Right ventricle myocardium superior (tissue), 1 donor: ENCODE data around the gene CLINT1. TPM values are rescaled to one million over a fixed set of nuclear protein-coding genes. Genes with fewer than 3 reads are reported as not detected.
"Not testable (repeated sequence)": the region's sequence is repeated elsewhere in the genome, so short reads cannot be mapped to it uniquely, and the experiment has no call there.

ENCODE experiments used
- ATAC-seq: fragments of 200-7000 bp; cut with Tn5 transposase; one replicate; pipeline ENCODE4 v1.9.1; 2020; ENCODE audit warnings: mild to moderate bottlenecking; ENCODE audit not compliant: poor library complexity
- DNase-seq: peaks from one replicate; pipeline ENCODE4 v3.0.0-alpha.2; 2020
- intact Hi-C: fragments of 100-400 bp; cut with DNase I; formaldehyde crosslinking; loops from one replicate; pipeline ENCODE4 v1.11.2; 2022
- long read RNA-seq: library from polyadenylated mRNA; unstranded; transcript quantifications from one replicate; pipeline ENCODE4 v2.0.0, GENCODE V29; 2021
- total RNA-seq: library from RNA; stranded (reverse); fragmentation: NEBNext Ultra II Directional; extraction: Animal tissue kit (Norgen Biotek cat#: 25700); gene quantifications from one replicate; pipeline ENCODE4 v1.2.1, GENCODE V29; 2021
- donor health status: DM: no; HTN: yes; CAD: no; lungs with severe emphysema.

CLINT1 gene
- 55.5 TPM for total RNA-seq
- long read RNA-seq, transcript CLINT1-207 (12 exons, 2,346 nt), result major isoform, 170 of 274 reads
- long read RNA-seq, transcript CLINT1-201 (12 exons, 3,440 nt), result minor isoform, 82 of 274 reads
- long read RNA-seq, partial matches to known transcripts, result 7 of 274 reads
- long read RNA-seq, other reads (novel, unspliced or antisense), result 12 of 274 reads

DNA sequence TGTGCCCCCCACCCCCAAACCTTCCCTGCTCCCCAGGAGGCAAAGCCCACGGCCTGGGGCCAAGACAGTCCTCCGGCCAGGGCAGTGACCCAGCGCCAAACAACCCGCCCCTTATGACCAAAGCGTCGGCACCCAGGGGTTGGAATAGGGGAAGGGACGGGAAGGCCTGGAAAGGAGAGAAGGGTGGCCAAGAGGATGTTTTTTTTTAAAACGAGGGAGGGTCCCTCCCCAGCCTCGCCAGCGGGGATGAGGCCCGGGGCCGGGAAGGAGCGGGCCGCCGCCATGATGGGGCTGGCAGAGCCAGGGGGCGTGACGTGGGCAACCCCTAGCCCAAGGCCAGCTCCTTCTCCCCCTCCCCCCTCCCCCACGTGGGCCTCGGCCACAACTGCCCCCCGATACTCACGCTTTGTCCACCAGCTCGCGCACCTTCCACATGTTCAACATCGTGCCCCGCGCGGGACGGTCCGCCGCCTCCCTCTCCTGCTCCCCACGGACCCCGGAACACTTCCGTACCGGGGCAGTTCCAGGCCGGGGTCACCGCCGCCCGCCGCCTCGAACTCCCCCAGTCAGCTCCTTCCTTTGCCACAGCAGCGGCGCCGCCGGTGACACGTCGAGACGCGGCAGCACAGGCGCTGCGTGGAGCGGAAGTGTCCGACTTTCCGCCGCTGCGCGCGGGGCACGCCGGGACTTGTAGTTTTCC, at the start of gene CLINT1:
CLINT1 (minus strand) TSS at position 619 of the 700 bp plus-strand sequence; CDS start at position 444, 175 bp downstream.
- DNase-seq, result peak; percentile 97
- intact Hi-C loops, result loop anchor here (5.0 kb wide), 2 partner anchors 59 to 89 kb away; no protein-coding TSS in a partner anchor
- peak; percentile 99 for ATAC-seq

DNA sequence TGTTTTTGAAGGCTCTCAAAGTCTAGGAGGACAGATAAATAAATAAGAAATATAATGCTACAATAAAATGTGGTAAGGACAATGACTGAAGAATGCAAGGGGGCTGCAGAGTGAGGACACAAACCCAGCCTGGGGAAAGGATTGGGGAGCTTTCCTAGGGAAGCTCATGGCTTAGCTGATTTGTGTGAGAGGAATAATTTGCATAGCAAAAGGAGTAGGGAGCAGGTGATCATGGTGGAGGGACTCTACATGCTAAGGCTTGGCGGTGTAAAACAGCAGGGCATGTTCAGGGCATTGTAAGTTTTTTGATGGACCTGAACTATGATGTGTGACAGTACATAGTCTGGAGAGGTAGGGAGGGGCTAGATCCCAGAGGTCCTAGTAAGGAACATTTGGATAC, 49.5 kb upstream of the CLINT1 start:
- ATAC-seq (no peak), DNase-seq (no peak)
- intact Hi-C loops, result no loop called here

DNA sequence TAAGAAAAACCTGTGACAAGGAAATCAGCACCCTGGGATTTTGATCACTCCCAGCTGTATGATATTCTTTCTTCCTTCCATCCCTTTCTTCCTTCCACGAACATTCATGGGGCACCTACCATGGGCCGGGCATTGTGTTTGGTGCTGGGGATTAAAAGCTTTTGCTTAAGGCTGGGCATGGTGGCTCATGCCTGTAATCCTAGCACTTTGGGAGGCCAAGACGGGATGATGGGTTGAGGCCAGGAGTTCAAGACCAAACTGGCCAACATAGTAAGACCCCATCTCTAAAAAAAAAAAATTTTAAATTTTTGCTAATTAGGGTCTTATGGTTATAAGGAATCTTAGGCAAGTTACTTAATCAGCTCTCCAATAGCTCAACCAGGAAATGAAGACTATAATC, 48.5 kb upstream of the CLINT1 start:
- ATAC-seq (no peak), DNase-seq (no peak)
- intact Hi-C loops, result no loop called here

DNA sequence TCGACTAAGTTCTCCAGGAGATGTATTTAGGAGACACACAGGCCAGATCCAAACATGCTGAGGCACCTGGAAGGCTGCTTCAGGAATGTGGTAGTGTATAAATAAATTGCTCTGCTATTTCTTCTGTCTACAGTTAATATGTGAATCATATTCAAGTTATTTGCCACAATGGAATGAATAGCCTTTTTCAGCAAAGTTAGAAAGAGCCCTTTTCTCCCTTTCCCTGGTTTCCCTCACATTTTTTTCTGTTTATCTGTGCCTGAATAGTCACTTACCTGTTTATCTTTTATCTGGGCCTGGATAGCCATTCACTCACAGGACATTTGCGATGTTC, 44.1 kb upstream of the CLINT1 start:
- DNase-seq, result no peak
- no peak for ATAC-seq
- intact Hi-C loops, result no loop called here

DNA sequence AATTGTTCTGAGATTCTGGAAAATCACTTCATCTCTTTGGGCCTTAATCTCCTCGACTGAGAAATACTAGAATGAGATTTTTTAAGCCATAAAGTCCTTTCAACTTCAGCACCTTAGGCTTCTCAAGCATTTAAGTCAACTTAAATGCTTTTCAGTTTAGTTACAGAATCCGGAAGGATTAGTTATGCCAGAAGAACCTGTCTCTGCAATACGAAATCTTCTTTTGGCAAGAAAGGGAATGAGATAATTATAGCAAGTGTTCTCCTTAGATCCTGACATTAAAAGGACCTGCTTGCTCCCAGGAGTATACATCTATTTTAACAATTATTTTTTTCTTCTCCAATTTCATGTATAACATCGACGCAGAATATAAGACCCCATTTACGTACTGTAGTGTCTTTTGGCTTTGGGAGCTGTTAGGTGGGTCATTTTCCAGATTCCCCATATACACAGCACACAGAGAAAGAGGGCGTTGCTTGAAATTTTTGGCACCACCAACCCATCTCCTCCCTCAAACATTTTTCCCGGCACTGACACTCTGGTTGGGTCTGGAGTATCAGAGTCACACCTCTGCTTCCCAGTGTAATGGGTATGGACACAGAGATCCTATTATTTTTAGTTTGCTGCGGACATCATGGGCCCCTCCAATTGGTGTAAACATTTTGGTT, 43.6 kb upstream of the CLINT1 start:
- ATAC-seq (no peak), DNase-seq (no peak)
- intact Hi-C loops, result no loop called here

DNA sequence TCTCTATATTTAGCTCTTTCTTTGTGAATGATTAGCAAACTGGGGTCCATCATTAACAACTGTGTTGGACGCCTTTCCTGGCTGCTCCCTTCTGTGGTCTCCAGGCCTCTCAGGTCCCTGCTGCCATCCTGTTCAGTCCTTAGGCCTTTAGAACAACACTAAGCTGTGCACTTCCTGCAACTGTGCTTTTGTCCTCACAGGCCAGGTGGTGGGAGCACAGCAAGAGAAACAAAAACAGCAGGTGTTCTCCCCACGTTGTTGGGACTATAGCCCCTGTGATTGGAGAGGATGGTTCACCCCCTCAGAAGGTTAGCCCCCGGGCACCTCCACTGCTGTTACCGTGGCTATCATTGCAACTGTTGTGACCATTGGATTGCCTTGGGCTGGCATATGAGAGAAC, 41.7 kb upstream of the CLINT1 start:
- ATAC-seq, result no peak
- DNase-seq, result no peak
- intact Hi-C loops, result no loop called here

DNA sequence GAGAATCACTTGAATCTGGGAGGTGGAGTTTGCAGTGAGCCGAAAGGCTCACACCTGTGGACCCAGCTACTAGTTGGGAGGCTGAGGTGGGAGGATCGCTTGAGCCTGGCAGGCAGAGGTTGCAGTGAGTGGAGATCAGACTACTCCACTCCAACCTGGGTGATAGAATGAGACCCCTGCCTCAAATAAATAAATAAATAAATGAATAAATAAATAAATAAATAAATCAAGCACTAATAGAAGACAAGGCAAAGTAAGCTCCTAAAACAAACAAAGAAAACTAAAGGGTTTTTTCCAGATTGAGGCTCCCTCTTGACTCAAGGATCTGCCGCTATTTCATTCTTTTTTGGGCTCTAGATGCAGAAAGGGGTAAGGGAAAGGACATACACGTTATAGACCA, 34.7 kb upstream of the CLINT1 start:
- intact Hi-C loops, result no loop called here
- ATAC-seq, result no peak
- no peak for DNase-seq

DNA sequence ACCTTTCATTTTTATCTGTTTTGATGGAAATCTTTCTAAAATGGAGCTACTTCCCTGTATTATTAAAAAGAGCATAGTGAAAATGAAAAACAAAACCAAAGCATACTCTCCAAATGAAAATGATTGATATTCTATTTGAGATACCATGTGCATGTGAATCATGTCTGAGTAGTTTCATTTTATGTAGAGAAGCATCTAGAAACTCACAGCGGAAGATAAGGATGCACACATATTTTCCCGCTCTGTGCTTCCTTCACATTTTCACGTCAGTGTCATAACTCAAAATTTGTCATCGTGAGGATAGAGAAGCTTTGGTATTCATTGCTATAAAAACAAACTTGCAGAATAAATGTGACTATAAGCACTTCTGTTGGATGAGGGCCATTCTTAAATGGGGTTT, 34.0 kb upstream of the CLINT1 start:
- DNase-seq, result no peak
- intact Hi-C loops, result no loop called here
- no peak for ATAC-seq

DNA sequence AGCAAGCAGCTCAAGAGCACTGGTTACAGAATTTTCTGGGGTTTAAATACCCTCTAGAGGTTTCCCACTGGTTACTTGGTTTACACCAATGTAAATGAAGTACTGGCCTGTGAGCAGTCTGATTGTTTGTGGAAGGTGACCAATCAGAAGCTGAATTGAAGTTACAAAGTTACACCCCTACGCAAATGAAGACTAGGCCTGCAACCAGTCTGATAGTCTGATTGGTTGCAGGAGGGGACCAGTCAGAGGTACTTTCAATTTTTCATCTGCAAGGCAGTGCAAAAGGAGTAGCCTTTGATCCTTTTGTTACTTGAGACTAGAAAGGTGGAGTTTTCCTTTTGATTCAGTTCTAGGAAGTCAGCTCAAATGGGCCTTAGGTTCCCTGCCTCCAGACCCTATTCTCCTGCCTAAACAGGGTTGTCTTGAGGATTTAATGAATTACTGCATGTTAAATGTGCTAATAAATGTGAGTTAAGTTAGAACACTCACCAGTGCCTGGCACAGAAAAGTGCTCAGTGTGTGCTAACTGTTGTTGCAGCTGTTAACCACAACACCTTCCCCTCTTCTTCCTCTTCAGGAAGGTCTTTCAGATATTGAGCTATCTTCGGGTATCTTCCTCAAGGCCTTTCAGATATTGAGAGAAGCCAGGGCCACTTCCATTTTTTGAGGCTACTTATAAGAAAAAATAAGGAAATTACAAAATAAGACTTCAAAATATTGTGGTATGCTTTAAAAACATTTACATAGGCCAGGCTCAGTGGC, 32.1 kb upstream of the CLINT1 start:
- DNase-seq (no peak), ATAC-seq (no peak)
- intact Hi-C loops, result no loop called here

DNA sequence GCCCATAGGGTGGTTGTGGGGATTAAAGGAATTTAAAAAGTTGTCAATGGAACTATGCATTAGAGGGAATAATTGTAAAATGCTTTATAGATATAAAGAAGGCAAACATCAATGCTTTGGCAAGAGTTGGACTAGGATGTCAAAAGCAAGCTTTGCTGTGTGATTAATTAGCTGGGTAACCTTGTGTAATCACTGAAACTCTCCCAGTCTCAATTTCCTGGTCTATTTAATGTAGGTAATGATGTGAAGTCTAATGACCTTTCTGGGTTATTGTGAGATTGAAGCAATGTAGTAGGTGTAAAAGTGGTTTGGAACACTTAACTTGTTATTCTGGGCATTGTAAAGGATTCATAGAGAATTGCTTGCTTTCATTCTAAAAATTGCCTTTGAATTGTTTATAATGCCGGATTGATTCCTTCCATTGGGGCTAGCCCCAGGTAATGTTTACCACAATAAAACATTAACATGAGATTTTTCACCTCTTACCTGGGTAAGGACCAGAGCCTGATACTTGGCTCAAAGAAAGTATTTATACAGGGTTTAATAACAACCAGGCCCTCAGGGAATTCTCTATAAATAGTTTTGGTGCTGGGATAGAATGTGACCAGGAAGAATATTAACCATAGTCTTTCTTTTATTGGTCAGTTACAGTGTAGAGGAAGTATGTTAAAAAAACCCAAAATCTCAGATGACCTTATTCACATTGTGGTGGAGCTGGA, 30.0 kb upstream of the CLINT1 start:
- ATAC-seq (no peak), DNase-seq (no peak)
- intact Hi-C loops, result no loop called here

DNA sequence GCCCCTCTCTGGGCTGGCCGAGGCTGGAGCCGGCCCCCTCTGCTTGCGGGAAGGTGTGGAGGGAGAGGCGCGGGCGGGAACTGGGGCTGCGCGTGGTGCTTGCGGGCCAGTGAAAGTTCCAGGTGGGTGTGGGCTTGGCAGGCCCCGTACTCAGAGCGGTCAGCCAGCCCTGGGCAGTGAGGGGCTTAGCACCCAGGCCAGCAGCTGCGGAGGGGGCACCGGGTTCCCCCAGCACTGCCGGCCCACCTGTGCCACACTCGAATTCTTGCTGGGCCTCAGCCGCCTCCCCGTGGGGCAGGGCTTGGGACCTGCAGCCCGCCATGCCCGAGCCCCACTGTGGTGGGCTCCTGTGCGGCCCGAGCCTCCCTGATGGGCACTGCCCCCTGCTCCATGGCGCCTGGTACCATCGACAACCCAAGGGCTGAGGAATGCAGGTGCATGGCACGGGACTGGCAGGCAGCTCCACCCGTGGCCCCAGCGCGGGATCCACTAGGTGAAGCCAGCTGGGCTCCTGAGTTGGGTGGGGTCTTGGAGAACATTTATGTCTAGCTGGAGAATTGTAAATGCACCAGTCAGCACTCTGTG, 27.9 kb upstream of the CLINT1 start:
- DNase-seq (no peak), ATAC-seq (no peak)
- intact Hi-C loops, result no loop called here

DNA sequence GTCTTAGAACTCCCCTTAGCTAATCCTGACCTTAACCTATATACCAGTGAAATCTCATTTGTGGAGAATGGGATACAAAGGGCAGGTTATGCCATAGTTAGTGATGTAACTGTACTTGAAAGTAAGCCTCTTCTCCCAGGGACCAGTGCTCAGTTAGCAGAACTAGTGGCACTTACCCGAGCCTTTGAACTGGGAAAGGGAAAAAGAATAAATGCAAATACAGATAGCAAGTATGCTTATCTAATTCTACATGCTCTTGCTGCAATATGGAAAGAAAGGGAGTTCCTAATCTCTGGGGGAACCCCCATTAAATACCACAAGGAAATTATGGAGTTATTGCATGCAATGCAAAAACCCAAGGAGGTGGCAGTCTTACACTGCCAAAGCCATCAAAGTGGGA, 26.1 kb upstream of the CLINT1 start:
- DNase-seq, intact Hi-C loops, ATAC-seq: not testable (repeated sequence)

DNA sequence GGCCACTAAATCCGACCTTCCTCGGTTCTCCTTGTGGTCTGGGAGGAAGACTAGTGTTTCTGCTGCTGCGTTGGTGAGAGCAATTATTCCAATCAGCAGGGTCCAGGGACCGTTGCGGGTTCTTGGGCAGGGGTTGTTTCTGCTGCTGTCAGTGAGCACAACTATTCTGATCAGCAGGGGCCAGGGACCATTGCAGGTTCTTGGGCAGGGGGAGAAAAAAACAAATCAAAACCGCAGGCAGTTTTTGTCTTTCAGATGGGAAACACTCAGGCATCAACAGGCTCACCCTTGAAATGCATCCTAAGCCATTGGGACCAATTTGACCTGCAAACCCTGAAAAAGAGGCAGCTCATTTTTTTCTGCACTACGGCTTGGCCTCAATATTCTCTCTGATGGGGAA, 22.6 kb upstream of the CLINT1 start:
- intact Hi-C loops, ATAC-seq: not testable (repeated sequence)

DNA sequence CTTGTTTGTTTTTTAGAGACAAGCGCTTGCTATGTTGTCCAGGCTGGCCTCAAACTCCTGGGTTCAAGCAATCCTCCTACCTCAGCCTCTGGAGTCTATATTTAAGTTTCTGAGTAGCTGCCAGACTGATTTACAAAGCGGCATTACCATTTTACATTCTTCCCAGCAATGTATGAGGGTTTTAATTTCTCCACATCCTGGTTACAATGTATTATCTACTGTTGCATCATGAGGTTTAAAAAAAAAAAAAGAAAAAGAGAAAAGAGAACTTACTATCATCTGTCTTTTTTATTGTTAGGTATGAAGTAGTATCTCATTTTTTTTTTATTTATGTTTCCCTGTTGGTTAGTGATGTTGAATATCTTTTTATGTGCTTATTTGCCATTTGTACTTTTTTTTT, 18.9 kb upstream of the CLINT1 start:
- intact Hi-C loops, result no loop called here
- DNase-seq (no peak), ATAC-seq (no peak)

More for the DNA sequence above, 22.6 kb upstream of the CLINT1 start:
- not testable (repeated sequence) for DNase-seq

DNA sequence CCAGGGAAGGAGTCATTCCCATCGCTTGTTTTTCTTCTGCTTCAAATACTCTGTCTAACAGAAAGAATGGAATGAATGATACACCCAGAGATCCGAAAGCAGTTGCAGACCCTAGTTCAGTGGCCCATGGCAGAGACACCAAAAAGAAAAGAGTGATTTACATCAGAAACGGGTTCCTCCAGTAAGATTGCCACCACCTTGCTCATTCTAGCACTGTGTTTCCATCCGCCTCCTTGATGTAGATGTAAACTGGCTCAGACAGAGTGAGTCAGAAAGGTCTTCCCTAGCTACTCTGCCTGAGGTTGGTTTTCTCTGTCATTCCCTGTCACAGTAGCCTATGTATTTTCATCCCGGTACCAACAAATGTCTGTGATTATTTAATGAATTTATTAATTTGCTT, 15.9 kb upstream of the CLINT1 start:
- intact Hi-C loops, result no loop called here

DNA sequence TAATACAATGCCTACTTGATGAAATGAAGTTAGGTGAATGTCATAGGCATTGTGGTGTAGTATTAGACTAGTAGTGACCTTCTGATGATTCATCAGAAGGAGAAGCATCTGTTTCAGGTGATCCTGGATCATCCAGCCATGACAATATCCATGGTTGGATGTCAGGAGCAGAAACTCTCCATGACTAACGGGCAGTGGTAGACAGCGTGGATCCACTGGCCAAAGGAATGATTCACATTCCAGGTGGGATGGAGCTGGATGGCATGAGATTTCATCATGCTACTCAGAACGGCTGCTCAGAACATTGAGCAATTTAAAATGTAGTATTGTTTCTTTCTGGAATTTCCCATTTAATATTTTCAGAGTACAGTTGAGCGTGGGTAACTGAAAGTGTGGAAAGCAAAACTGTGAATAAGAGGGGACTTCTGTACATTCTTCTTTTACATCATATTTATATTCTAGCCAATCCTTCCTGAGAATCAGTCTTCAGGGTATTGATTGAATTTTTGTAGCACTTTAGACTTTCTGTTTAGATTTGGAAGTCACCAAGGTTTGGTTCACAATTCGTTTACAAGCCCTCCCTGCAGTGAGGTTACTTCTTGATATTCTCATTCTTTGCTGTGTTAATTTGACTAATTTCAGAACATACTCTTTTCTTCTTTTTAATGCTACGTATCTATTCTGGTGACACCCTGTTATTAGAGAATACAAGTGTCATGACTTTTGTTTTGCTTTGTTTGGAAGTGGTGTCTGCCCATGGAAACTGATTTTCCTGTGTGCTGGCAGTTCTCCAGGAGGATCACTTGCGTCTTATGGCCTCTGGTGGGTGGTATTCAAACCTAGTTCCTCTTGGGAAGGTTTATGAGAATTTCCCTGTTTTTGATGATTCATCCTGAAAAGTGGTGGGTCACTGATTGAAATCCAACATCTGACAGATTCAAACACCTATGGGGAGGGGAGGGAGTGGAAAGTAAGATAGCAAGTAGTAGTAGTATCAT, 12.2 kb upstream of the CLINT1 start:
- intact Hi-C loops, result no loop called here
- ATAC-seq (no peak), DNase-seq (no peak)

More for the DNA sequence above, 15.9 kb upstream of the CLINT1 start:
- ATAC-seq (no peak), DNase-seq (no peak)

DNA sequence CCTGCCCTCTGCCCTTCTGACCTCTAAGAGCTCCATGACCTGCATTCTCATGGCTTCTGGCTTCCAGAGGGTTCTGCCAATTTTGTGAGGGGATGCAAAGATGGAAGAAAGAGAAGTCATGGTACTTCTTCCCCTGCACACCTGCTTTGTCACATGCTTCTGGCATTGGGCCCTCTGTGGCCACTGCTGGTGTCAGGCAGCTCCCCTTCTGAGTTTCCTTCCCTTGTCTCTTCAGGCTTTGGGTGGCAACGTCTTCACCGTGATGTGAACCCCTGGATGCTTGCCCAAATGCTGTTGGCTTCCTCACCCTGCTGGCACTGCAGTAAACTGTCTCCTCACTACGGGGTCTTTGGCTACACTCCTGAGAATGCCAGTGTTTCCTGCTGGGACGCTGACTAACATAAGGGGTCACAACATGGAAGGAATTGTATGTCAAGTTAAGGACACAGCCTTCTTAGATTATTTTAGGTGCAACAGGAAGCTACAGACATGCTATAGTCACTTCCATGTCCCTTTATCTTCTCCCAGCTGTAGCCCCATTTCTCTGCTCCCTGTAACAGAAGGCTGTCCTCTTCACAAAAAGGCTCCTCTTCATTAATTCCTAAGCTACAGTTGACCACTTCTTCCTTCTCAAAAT, 8.9 kb upstream of the CLINT1 start:
- intact Hi-C loops, result no loop called here

More for the DNA sequence above, 8.9 kb upstream of the CLINT1 start:
- DNase-seq (no peak), ATAC-seq (no peak)
